SK-N-SH (cell line): ENCODE results near the gene FNDC10. TPM values are rescaled to one million over a fixed set of nuclear protein-coding genes. Genes with fewer than 3 reads are reported as not detected.

Experiments used
- CTCF ChIA-PET: fragments of 300-600, 350-600 bp; formaldehyde crosslinking; extraction: SDS; loops from one replicate; lab custom pipeline; 2021; lab: Yijun Ruan, JAX
- POLR2A ChIA-PET: fragments of 350-600 bp; sonication (Branson Sonifier 250); formaldehyde crosslinking; extraction: SDS; loops from one replicate; lab custom pipeline; 2020; ENCODE audit warnings: antibody characterized with exemption, inconsistent platforms; lab: Yijun Ruan, JAX
- DNase-seq: peaks from one replicate; pipeline ENCODE4 v3.0.0; 2012
- H2AFZ ChIP-seq: fragments of 200-600 bp; sonication (generic); 2 replicates; pipeline ENCODE4 v1.8.1; 2016; ENCODE audit warnings: antibody characterized with exemption, mild to moderate bottlenecking, low read depth
- H3F3A ChIP-seq: fragments of 200-600 bp; sonication (generic); replicated peaks from 2 replicates; pipeline ENCODE3; 2016; ENCODE audit warnings: antibody characterized with exemption, mild to moderate bottlenecking; ENCODE audit not compliant: insufficient read depth
- H3K27ac ChIP-seq, 2 experiments: fragments of 200-500 bp in 1 of 2; fragments of 200-600 bp in 1 of 2; sonication (Bioruptor generic) in 1 of 2; sonication (generic), shearing (Covaris generic) in 1 of 2; 2 replicates each; pipeline versions ENCODE4 v1.5.1 to v1.6.1; 2014 to 2016; ENCODE audit warnings: low read depth in 2 of 2, inconsistent platforms in 1 of 2, low read length in 1 of 2, mild to moderate bottlenecking in 1 of 2, mixed read lengths in 1 of 2
- H3K27me3 ChIP-seq: fragments of 200-600 bp; sonication (generic), shearing (Covaris generic); 2 replicates; pipeline ENCODE4 v1.6.1; 2016; ENCODE audit warnings: mixed run types; ENCODE audit not compliant: insufficient read depth
- H3K36me3 ChIP-seq, 2 experiments: fragments of 200-500 bp in 1 of 2; fragments of 200-600 bp in 1 of 2; sonication (Bioruptor generic) in 1 of 2; sonication (generic) in 1 of 2; replicated peaks in 1 of 2; 2 replicates each; pipeline versions ENCODE3 to v1.5.1; 2014 to 2016; ENCODE audit warnings: low read length in 1 of 2, mild to moderate bottlenecking in 1 of 2; ENCODE audit not compliant: insufficient read depth in 2 of 2, control insufficient read depth in 1 of 2
- H3K4me1 ChIP-seq, 2 experiments: fragments of 200-500 bp in 1 of 2; fragments of 200-600 bp in 1 of 2; sonication (Bioruptor generic) in 1 of 2; sonication (generic), shearing (Covaris generic) in 1 of 2; 2 replicates each; pipeline versions ENCODE4 v1.5.1 to v1.6.1; 2014 to 2016; ENCODE audit warnings: low read depth in 1 of 2, low read length in 1 of 2, mixed run types in 1 of 2; ENCODE audit not compliant: insufficient read depth in 2 of 2, control insufficient read depth in 1 of 2
- H3K4me2 ChIP-seq: fragments of 200-600 bp; sonication (generic), shearing (Covaris generic); 2 replicates; pipeline ENCODE4 v1.6.1; 2017; ENCODE audit warnings: mixed run types
- H3K4me3 ChIP-seq, 2 experiments: fragments of 200-500 bp in 1 of 2; fragments of 200-600 bp in 1 of 2; sonication (Bioruptor generic) in 1 of 2; sonication (generic), shearing (Covaris generic) in 1 of 2; 2 replicates each; pipeline versions ENCODE4 v1.5.1 to v1.8.1; 2014 to 2016; ENCODE audit warnings: low read depth in 2 of 2, inconsistent platforms in 1 of 2, low read length in 1 of 2, mild to moderate bottlenecking in 1 of 2, mixed read lengths in 1 of 2, moderate library complexity in 1 of 2
- H3K79me2 ChIP-seq: fragments of 200-600 bp; sonication (generic); 2 replicates; pipeline ENCODE4 v1.8.1; 2017; ENCODE audit warnings: mild to moderate bottlenecking; ENCODE audit not compliant: insufficient read depth
- H3K9ac ChIP-seq: fragments of 200-600 bp; sonication (generic); 2 replicates; pipeline ENCODE4 v1.6.1; 2017; ENCODE audit warnings: mixed run types
- H3K9me2 ChIP-seq: fragments of 200-600 bp; sonication (generic); 2 replicates; pipeline ENCODE4 v1.6.1; 2017; ENCODE audit warnings: mixed run types
- H3K9me3 ChIP-seq: fragments of 200-600 bp; sonication (generic); 2 replicates; pipeline ENCODE4 v1.6.1; 2017; ENCODE audit warnings: mixed run types, mild to moderate bottlenecking, moderate library complexity
- H4K20me1 ChIP-seq: fragments of 200-600 bp; sonication (generic); 2 replicates; pipeline ENCODE4 v1.6.1; 2017; ENCODE audit warnings: mild to moderate bottlenecking, mixed run types; ENCODE audit not compliant: insufficient read depth
- CHD2 ChIP-seq: fragments of 150-350 bp; IDR thresholded peaks from 2 replicates; pipeline ENCODE4 v1.6.1; 2018; ENCODE audit warnings: low read length; ENCODE audit not compliant: partially characterized antibody
- EP300 ChIP-seq, 2 experiments: IDR thresholded peaks; 2 replicates each; pipeline versions ENCODE4 v1.4.0 to v1.6.1; 2012; ENCODE audit warnings: borderline replicate concordance in 1 of 2, low read depth in 1 of 2, low read length in 1 of 2
- EZH2phosphoT487 ChIP-seq: fragments of 200-600 bp; sonication (generic); IDR thresholded peaks from 2 replicates; pipeline ENCODE4 v1.6.1; 2017; ENCODE audit warnings: low read depth, mixed run types, mild to moderate bottlenecking, antibody characterized with exemption, moderate library complexity, borderline replicate concordance
- GATA2 ChIP-seq: sonication (generic); formaldehyde crosslinking; IDR thresholded peaks from 2 replicates; pipeline ENCODE4 v1.5.0; 2020; ENCODE audit warnings: mild to moderate bottlenecking, missing genetic modification reagents
- NFIC ChIP-seq: IDR thresholded peaks from 2 replicates; pipeline ENCODE4 v1.4.0; 2012; ENCODE audit warnings: borderline replicate concordance
- POLR2AphosphoS5 ChIP-seq: IDR thresholded peaks from 2 replicates; pipeline ENCODE4 v1.6.1; 2012; ENCODE audit warnings: low read depth, low read length
- RAD21 ChIP-seq: IDR thresholded peaks from 2 replicates; pipeline ENCODE4 v1.6.1; 2012; ENCODE audit warnings: mild to moderate bottlenecking, low read length
- RCOR1 ChIP-seq: fragments of 150-350 bp; IDR thresholded peaks from 2 replicates; pipeline ENCODE4 v1.6.1; 2017; ENCODE audit warnings: antibody characterized with exemption, low read length
- TEAD4 ChIP-seq: IDR thresholded peaks from 2 replicates; pipeline ENCODE4 v1.4.0; 2012; ENCODE audit warnings: mild to moderate bottlenecking, borderline replicate concordance; ENCODE audit not compliant: insufficient read depth
- USF2 ChIP-seq: fragments of 150-350 bp; IDR thresholded peaks from 2 replicates; pipeline ENCODE4 v1.6.1; 2017; ENCODE audit warnings: antibody characterized with exemption, low read length, low read depth, borderline replicate concordance
- ZBTB33 ChIP-seq: IDR thresholded peaks from 2 replicates; pipeline ENCODE4 v1.4.0; 2012; ENCODE audit warnings: low read depth, borderline replicate concordance
- WGBS: methylation state at CpG from one replicate; pipeline ENCODE4 v1.1.6; 2017; ENCODE audit warnings: low lambda C conversion rate; 5-methylcytosine and 5-hydroxymethylcytosine counted together
- polyA plus RNA-seq, 3 experiments: library from polyadenylated mRNA; depleted of rRNA; stranded (reverse); fragments of >200 nt; gene quantifications; 2 replicates each; pipeline ENCODE4 v1.2.3, GENCODE V29; 2012

FNDC10 gene
- polyA plus RNA-seq, 1 of the 3 experiments (the other 2 are of a cell fraction), result 6.7 TPM

GRCh38 chr1:1593834-1594601 is 5.9 kb downstream of the FNDC10 start:
- no peaks in the 10 kb centered on the region for H3K79me2 ChIP-seq
- H3K36me3 ChIP-seq, result no peaks in the 10 kb centered on the region
- POLR2A ChIA-PET, result no interaction called here
- H3K27ac ChIP-seq, result no peak overlapping the region
- 87% methylated on average over 8 of the region's 24 CpGs for WGBS
- H3K9me2 ChIP-seq, result no peaks in the 10 kb centered on the region
- no peak for DNase-seq
- H3K27me3 ChIP-seq, result no peaks in the 10 kb centered on the region
- H2AFZ ChIP-seq, result no peak overlapping the region
- no peak overlapping the region for H3K9ac ChIP-seq
- H4K20me1 ChIP-seq, result no peaks in the 10 kb centered on the region; the same call in 1 of the 2 replicates
- CTCF ChIA-PET, result no interaction called here
- no peak overlapping the region for H3K4me3 ChIP-seq
- H3K9me3 ChIP-seq, result no peaks in the 10 kb centered on the region
- H3F3A ChIP-seq, result no peaks in the 10 kb centered on the region
- H3K4me1 ChIP-seq, result peaks cover 0 to 9% of the 10 kb centered on the region in 2 experiments; a peak in 1 of 4 replicates
- H3K4me2 ChIP-seq, result no peak overlapping the region
- TF ChIP-seq USF2, result no peak
- TF ChIP-seq NFIC, result no peak
- TF ChIP-seq ZBTB33, result no peak
- TF ChIP-seq RAD21, result no peak

GRCh38 chr1:1591452-1591851 is 8.5 kb downstream of the FNDC10 start:
- H2AFZ ChIP-seq, result no peak overlapping the region
- no peaks in the 10 kb centered on the region for H3K9me2 ChIP-seq
- no peak for TF ChIP-seq RCOR1
- no peak for TF ChIP-seq TEAD4
- no peak for TF ChIP-seq EZH2phosphoT487
- no peak for TF ChIP-seq POLR2AphosphoS5
- TF ChIP-seq GATA2, result no peak
- TF ChIP-seq EP300 (IDR thresholded peaks at IDR 0.05; ENCODE audit: borderline replicate concordance in 1 of 2, low read depth in 1 of 2, low read length in 1 of 2), result no peak
- no peak for TF ChIP-seq CHD2
- TF ChIP-seq, all 33 proteins: peak for 0
- no peaks in the 10 kb centered on the region for H3K4me1 ChIP-seq
- H3K9me3 ChIP-seq, result no peaks in the 10 kb centered on the region
- no peak overlapping the region for H3K4me3 ChIP-seq
- no peaks in the 10 kb centered on the region for H3K79me2 ChIP-seq
- H3K9ac ChIP-seq, result no peak overlapping the region
- H3K27me3 ChIP-seq, result no peaks in the 10 kb centered on the region
- no peak overlapping the region for H3K4me2 ChIP-seq
- WGBS, result 83% methylated on average over 12 of the region's 13 CpGs
- no peaks in the 10 kb centered on the region for H3K36me3 ChIP-seq
- no peaks in the 10 kb centered on the region for H4K20me1 ChIP-seq
- ChIA-PET POLR2A (no interaction called here), CTCF (no interaction called here)
- H3F3A ChIP-seq, result no peaks in the 10 kb centered on the region
- DNase-seq, result no peak
- no peak overlapping the region for H3K27ac ChIP-seq
